AG09319 (cell line): ENCODE data around the gene MYO9B.

Experiments used
- DNase-seq: peaks from one replicate; pipeline ENCODE4 v3.0.0-alpha.2; 2010; ENCODE audit warnings: low read depth; ENCODE audit errors: extremely low read depth
- TF ChIP-seq, protein P1 (sequence below): IDR thresholded peaks from 2 replicates; pipeline ENCODE4 v1.5.1; 2011; ENCODE audit warnings: low read depth, mild to moderate bottlenecking, inconsistent platforms, low read length, moderate library complexity

The MYO9B gene

GRCh38 chr19:17061691-17062090 lies 13.9 kb upstream of the MYO9B start:
- no peak for DNase-seq
- TF ChIP-seq, protein P1, sequence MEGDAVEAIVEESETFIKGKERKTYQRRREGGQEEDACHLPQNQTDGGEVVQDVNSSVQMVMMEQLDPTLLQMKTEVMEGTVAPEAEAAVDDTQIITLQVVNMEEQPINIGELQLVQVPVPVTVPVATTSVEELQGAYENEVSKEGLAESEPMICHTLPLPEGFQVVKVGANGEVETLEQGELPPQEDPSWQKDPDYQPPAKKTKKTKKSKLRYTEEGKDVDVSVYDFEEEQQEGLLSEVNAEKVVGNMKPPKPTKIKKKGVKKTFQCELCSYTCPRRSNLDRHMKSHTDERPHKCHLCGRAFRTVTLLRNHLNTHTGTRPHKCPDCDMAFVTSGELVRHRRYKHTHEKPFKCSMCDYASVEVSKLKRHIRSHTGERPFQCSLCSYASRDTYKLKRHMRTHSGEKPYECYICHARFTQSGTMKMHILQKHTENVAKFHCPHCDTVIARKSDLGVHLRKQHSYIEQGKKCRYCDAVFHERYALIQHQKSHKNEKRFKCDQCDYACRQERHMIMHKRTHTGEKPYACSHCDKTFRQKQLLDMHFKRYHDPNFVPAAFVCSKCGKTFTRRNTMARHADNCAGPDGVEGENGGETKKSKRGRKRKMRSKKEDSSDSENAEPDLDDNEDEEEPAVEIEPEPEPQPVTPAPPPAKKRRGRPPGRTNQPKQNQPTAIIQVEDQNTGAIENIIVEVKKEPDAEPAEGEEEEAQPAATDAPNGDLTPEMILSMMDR: no peak

GRCh38 chr19:17063428-17063827 lies 12.1 kb upstream of the MYO9B start:
- TF ChIP-seq, protein P1: no peak
- DNase-seq: no peak

DNA sequence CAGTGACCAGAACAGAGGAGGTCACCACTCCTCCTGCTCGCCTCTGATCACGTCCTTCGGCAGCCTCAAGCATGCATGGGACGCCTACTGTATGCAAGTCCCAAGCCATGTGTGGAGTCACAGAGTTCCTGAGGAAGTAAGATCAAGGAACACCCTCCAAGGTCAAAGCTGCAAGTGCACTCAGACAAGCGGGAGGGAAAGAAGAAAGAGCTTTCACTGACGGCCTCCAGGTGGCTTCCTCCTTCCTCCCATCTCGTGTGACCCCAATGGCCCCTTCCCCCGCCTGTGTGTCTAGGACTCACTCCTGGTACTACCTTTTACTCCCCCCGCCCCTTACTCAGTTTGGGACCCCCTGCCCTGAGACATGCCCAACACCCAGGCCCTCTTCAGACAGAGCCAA lies 6.4 kb upstream of the MYO9B start:
- DNase-seq: no peak
- TF ChIP-seq, protein P1: no peak

DNA sequence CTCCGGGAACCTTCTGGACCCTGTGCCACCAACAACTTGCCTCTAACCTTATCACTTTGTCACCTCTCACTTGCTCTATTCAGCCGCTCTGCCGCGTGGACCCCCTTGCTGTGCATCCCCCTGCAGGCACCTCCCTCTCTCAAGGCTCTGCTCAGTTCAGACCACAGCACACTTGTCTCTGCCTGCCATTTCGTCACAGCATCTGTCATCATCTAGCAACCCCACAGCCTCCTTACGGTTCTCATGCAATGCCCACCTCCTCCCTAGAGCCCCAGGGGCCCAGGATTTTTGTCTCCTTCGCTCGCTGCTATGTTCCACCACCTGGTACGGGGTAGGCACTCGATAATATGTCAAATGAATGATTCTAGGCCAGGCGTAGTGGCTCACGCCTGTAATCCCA lies 5.2 kb upstream of the MYO9B start:
- TF ChIP-seq, protein P1: no peak
- no peak for DNase-seq

DNA sequence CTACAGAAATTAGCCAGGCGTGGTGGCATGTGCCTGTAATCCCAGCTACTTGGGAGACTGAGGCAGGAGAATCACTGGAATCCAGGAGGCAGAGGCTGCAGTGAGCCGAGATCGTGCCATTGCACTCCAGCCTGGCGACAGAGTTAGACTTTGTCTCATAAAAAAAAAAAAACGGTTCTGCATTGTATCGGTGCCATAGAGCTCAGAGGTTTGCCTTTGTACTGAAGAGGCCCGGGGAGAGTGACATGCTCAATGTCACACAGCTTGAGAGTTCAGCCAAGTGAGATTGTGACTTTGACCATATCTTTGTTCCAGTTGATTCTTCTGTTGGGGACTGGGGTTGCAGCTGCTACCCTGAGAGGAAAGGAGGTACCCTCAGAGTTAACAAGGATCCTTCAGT lies 4.7 kb upstream of the MYO9B start:
- TF ChIP-seq, protein P1: no peak
- no peak for DNase-seq

- no peak for DNase-seq
- TF ChIP-seq, protein P1: no peak
These were observed 1.5 kb upstream of the MYO9B start for GRCh38 chr19:17073869-17074633.

GRCh38 chr19:17074634-17075034 lies 943 bp upstream of the MYO9B start:
- no peak for DNase-seq
- TF ChIP-seq, protein P1: no peak
